ENCODE data around the gene PRELID3B.

Gene PRELID3B

DNA sequence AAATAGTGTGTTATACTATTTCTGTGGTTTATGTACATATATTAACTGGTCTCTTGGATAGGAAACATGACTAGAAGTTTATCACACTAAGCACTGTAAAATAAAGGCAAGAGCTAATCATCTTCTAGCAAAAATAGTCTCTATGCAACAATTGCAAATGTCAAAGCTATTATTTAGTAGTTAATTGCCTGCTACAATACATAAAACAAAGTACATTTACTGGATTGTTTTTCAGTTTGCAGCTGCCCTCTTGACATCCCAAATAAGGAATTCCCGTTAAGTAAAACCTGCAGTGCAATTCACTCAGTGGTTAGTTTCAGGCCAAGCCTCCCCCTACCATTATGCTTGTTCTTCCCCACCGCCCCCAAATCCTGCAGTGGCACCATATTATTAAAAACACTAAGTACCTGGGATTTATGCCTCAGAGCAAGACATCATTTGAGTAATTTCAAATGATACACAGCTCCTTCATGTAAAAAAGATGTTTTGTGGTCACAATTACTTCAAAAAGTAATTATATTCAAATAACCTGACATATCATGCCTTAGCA lies 8.9 kb downstream of the PRELID3B start:
- no peak overlapping the region for H3K27ac ChIP-seq (ENCODE audit: low read depth, low read length)
- H4K8ac ChIP-seq (ENCODE audit: low read depth, low read length): no peak overlapping the region
- H3K36me3 ChIP-seq (ENCODE audit: control insufficient read depth, insufficient read depth, low read length): peaks cover 6% of the 10 kb centered on the region
- H2BK5ac ChIP-seq (ENCODE audit: low read length): no peak overlapping the region
- no peak overlapping the region for H2BK15ac ChIP-seq (replicated peaks; ENCODE audit: low read depth)
- H3K4ac ChIP-seq (ENCODE audit: low read depth, low read length): no peak overlapping the region
- H3K18ac ChIP-seq (ENCODE audit: low read length): no peak overlapping the region
- no peak overlapping the region for H2BK120ac ChIP-seq (ENCODE audit: low read depth, low read length)
- WGBS (ENCODE audit: extremely low coverage, insufficient coverage, low lambda C conversion rate): no CpG with 5 or more reads among the region's 2 CpGs
- no peak overlapping the region for H3K56ac ChIP-seq (ENCODE audit: low read length)
- H3K4me2 ChIP-seq (ENCODE audit: low read length): no peak overlapping the region
- H3K27me3 ChIP-seq (ENCODE audit: insufficient read depth, low read length, poor library complexity): no peaks in the 10 kb centered on the region
- no peak overlapping the region for H3K9ac ChIP-seq (ENCODE audit: low read length)
- H3K4me3 ChIP-seq (ENCODE audit: low read length): no peak overlapping the region
- no peak overlapping the region for H2AK5ac ChIP-seq (ENCODE audit: low read length)
- peaks cover 13% of the 10 kb centered on the region for H3K79me2 ChIP-seq (ENCODE audit: control insufficient read depth, insufficient read depth, low read length)
- peaks cover 3% of the 10 kb centered on the region for H3K4me1 ChIP-seq (ENCODE audit: control insufficient read depth, low read depth, low read length)
- peaks cover 10% of the 10 kb centered on the region for H3K79me1 ChIP-seq (ENCODE audit: low read length)
- DNase-seq: no peak
- H3K23ac ChIP-seq (ENCODE audit: low read length): no peak overlapping the region
- H4K5ac ChIP-seq (ENCODE audit: low read length): no peak overlapping the region

DNA sequence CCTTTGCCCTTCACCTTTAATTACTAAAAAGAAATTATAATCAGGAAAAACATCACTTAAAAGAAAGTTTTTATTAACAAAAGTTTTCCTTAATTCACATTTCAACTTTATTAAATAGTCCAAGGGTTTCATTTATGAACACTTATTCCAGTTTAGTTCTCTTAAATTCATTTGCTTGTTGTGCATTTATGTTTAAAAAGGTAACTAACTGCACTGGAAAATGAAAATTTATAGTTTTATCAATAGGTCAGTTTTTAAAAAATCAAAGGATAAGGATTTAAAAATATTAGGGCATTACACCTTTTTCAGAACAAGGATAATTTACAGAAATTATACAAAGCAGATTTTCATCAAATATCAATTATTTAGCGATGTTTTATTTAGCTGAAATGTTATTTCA lies 9.5 kb downstream of the PRELID3B start:
- Histone ChIP-seq H3K27ac (ENCODE audit: low read depth, low read length) (no peak overlapping the region), H3K79me2 (ENCODE audit: control insufficient read depth, insufficient read depth, low read length) (peaks cover 13% of the 10 kb centered on the region), H2BK15ac (replicated peaks; ENCODE audit: low read depth) (no peak overlapping the region), H3K79me1 (ENCODE audit: low read length) (peaks cover 10% of the 10 kb centered on the region), H2AK5ac (ENCODE audit: low read length) (no peak overlapping the region), H3K4me1 (ENCODE audit: control insufficient read depth, low read depth, low read length) (peaks cover 3% of the 10 kb centered on the region), H4K5ac (ENCODE audit: low read length) (no peak overlapping the region), H3K18ac (ENCODE audit: low read length) (no peak overlapping the region), H3K4me2 (ENCODE audit: low read length) (no peak overlapping the region), H4K8ac (ENCODE audit: low read depth, low read length) (no peak overlapping the region), H3K36me3 (ENCODE audit: control insufficient read depth, insufficient read depth, low read length) (peaks cover 6% of the 10 kb centered on the region), H3K4me3 (ENCODE audit: low read length) (no peak overlapping the region), H3K23ac (ENCODE audit: low read length) (no peak overlapping the region), H2BK5ac (ENCODE audit: low read length) (no peak overlapping the region), H3K4ac (ENCODE audit: low read depth, low read length) (no peak overlapping the region), H3K27me3 (ENCODE audit: insufficient read depth, low read length, poor library complexity) (no peaks in the 10 kb centered on the region), H3K9ac (ENCODE audit: low read length) (no peak overlapping the region), H2BK120ac (ENCODE audit: low read depth, low read length) (no peak overlapping the region), H3K56ac (ENCODE audit: low read length) (no peak overlapping the region)
- no peak for DNase-seq
- no CpG with 5 or more reads among the region's 1 CpG for WGBS (ENCODE audit: extremely low coverage, insufficient coverage, low lambda C conversion rate)

DNA sequence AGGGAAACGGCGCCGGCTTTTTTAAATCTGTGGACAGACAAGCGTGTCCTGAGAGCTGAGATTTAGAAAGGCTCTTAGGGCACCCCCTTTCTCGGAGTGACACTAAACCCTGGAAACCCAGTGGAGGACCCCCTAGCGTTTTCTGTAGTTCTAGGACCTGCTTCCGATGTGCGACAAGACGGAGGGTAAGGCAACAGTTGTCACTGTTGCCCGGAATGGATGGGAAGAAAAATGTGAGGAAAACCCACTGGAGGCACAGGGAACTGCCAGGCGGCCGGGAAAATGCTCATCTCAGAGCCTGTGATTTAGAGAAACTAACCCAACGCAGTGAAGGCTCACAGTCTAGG lies 9.9 kb downstream of the PRELID3B start:
- H2BK120ac ChIP-seq (ENCODE audit: low read depth, low read length): no peak overlapping the region
- no peak overlapping the region for H2BK15ac ChIP-seq (replicated peaks; ENCODE audit: low read depth)
- H3K56ac ChIP-seq (ENCODE audit: low read length): peak overlapping the region; percentile 34
- H3K4me2 ChIP-seq (ENCODE audit: low read length): peak overlapping the region; percentile 34
- DNase-seq: peak; percentile 83
- no CpG with 5 or more reads among the region's 13 CpGs for WGBS (ENCODE audit: extremely low coverage, insufficient coverage, low lambda C conversion rate)
- H4K8ac ChIP-seq (ENCODE audit: low read depth, low read length): peak overlapping the region; percentile 82
- no peak overlapping the region for H4K5ac ChIP-seq (ENCODE audit: low read length)
- H3K4me1 ChIP-seq (ENCODE audit: control insufficient read depth, low read depth, low read length): peaks cover 3% of the 10 kb centered on the region
- H3K4me3 ChIP-seq (ENCODE audit: low read length): peak overlapping the region; percentile 21
- H2AK5ac ChIP-seq (ENCODE audit: low read length): no peak overlapping the region
- H3K23ac ChIP-seq (ENCODE audit: low read length): no peak overlapping the region
- H3K27me3 ChIP-seq (ENCODE audit: insufficient read depth, low read length, poor library complexity): no peaks in the 10 kb centered on the region
- no peak overlapping the region for H2BK5ac ChIP-seq (ENCODE audit: low read length)
- H3K27ac ChIP-seq (ENCODE audit: low read depth, low read length): no peak overlapping the region
- H3K4ac ChIP-seq (ENCODE audit: low read depth, low read length): no peak overlapping the region
- H3K36me3 ChIP-seq (ENCODE audit: control insufficient read depth, insufficient read depth, low read length): peaks cover 6% of the 10 kb centered on the region
- peaks cover 11% of the 10 kb centered on the region for H3K79me2 ChIP-seq (ENCODE audit: control insufficient read depth, insufficient read depth, low read length)
- H3K18ac ChIP-seq (ENCODE audit: low read length): peak overlapping the region; percentile 71
- H3K9ac ChIP-seq (ENCODE audit: low read length): peak overlapping the region; percentile 63
- H3K79me1 ChIP-seq (ENCODE audit: low read length): peaks cover 10% of the 10 kb centered on the region

DNA sequence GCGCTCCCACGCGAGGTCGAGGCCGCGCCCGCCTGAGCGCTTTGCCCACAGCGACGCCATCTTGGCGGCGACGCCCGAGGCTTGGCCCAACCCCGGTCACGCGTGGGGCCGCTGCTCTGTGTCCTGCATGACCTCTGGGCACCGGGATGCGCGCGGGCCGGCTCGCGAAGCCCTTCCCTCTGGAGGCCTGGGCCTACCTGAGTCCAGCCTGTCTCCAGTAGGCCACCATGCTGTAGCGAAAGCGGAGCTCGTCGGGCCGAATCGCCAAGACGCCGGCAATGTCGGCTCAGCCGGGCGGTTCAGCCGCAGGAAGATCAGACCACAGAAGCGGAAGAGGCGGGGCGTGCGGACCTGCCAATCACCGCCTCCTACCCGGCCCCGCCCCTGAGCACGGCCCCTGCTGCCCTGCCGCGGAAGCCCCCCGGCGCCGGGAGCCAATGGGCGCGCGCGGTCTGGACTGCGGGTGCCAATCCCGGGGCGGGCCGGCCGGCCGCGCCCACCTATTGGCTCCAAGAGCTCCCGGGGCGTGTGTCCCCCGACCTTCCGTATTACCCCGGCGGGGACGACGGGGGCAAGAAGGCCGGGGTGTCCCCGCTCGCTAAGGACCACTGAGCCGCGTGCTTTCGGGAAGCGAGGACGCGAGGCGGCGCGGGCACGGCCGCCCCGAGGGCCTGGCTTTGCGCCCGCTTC lies 10.4 kb downstream of the PRELID3B start, which contains the start of gene ATP5F1E:
TSS of gene ATP5F1E (minus strand) at position 313 of the 690 bp plus-strand sequence. CDS start at position 229, 84 bp downstream.
- Histone ChIP-seq H3K27me3 (ENCODE audit: insufficient read depth, low read length, poor library complexity) (no peaks in the 10 kb centered on the region), H3K79me2 (ENCODE audit: control insufficient read depth, insufficient read depth, low read length) (peaks cover 12% of the 10 kb centered on the region), H2BK120ac (ENCODE audit: low read depth, low read length) (no peak within 1 kb of the TSS), H4K5ac (ENCODE audit: low read length) (no peak within 1 kb of the TSS), H3K4me3 (ENCODE audit: low read length) (peak within 1 kb of the TSS; percentile 85), H3K23ac (ENCODE audit: low read length) (peak within 1 kb of the TSS; percentile 95), H3K27ac (ENCODE audit: low read depth, low read length) (no peak within 1 kb of the TSS), H3K9ac (ENCODE audit: low read length) (peak within 1 kb of the TSS; percentile 95), H3K79me1 (ENCODE audit: low read length) (peaks cover 13% of the 10 kb centered on the region), H3K4ac (ENCODE audit: low read depth, low read length) (peak within 1 kb of the TSS; percentile 44), H2BK15ac (replicated peaks; ENCODE audit: low read depth) (no peak within 1 kb of the TSS), H3K36me3 (ENCODE audit: control insufficient read depth, insufficient read depth, low read length) (peaks cover 4% of the 10 kb centered on the region), H3K4me2 (ENCODE audit: low read length) (peak within 1 kb of the TSS; percentile 90), H4K8ac (ENCODE audit: low read depth, low read length) (peak within 1 kb of the TSS; percentile 82), H2AK5ac (ENCODE audit: low read length) (no peak within 1 kb of the TSS), H3K18ac (ENCODE audit: low read length) (peak within 1 kb of the TSS; percentile 71), H3K4me1 (ENCODE audit: control insufficient read depth, low read depth, low read length) (peaks cover 3% of the 10 kb centered on the region), H2BK5ac (ENCODE audit: low read length) (peak within 1 kb of the TSS; percentile 55), H3K56ac (ENCODE audit: low read length) (peak within 1 kb of the TSS; percentile 98)
- no CpG with 5 or more reads among the region's 86 CpGs for WGBS (ENCODE audit: extremely low coverage, insufficient coverage, low lambda C conversion rate)
- peak; percentile 97 for DNase-seq

DNA sequence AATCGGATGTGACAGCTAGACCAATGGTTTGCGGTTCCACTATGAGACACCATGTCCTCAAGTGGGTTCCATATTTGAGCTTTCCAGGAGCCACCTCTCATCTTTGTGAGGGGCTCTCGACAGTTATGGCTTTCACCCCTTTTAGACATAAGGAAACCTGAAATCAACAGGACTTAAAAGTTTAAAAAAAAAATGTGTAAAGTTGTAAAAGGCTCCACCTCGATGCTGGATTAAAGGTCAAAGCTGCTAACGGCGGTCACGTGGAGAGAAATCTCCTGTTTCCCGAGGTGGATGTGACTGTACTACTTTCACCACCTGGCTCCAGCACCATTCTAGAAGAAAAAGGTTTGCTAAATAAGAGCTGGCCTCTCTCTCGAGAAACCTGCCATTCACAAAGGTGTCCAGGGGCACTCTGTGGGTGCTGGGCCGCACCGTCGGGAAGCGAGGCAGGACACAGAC lies 11.0 kb downstream of the PRELID3B start:
- peak overlapping the region; percentile 90 for H3K4me2 ChIP-seq (ENCODE audit: low read length)
- peak overlapping the region; percentile 44 for H3K4ac ChIP-seq (ENCODE audit: low read depth, low read length)
- H2BK15ac ChIP-seq (replicated peaks; ENCODE audit: low read depth): no peak overlapping the region
- H3K56ac ChIP-seq (ENCODE audit: low read length): peak overlapping the region; percentile 98
- H2BK120ac ChIP-seq (ENCODE audit: low read depth, low read length): no peak overlapping the region
- no CpG with 5 or more reads among the region's 13 CpGs for WGBS (ENCODE audit: extremely low coverage, insufficient coverage, low lambda C conversion rate)
- H3K4me3 ChIP-seq (ENCODE audit: low read length): peak overlapping the region; percentile 85
- no peaks in the 10 kb centered on the region for H3K27me3 ChIP-seq (ENCODE audit: insufficient read depth, low read length, poor library complexity)
- H3K79me2 ChIP-seq (ENCODE audit: control insufficient read depth, insufficient read depth, low read length): peaks cover 12% of the 10 kb centered on the region
- peaks cover 3% of the 10 kb centered on the region for H3K4me1 ChIP-seq (ENCODE audit: control insufficient read depth, low read depth, low read length)
- peak overlapping the region; percentile 95 for H3K23ac ChIP-seq (ENCODE audit: low read length)
- peak overlapping the region; percentile 55 for H2BK5ac ChIP-seq (ENCODE audit: low read length)
- H2AK5ac ChIP-seq (ENCODE audit: low read length): no peak overlapping the region
- peak overlapping the region; percentile 95 for H3K9ac ChIP-seq (ENCODE audit: low read length)
- peak overlapping the region; percentile 46 for H3K18ac ChIP-seq (ENCODE audit: low read length)
- no peak for DNase-seq
- no peak overlapping the region for H4K8ac ChIP-seq (ENCODE audit: low read depth, low read length)
- H3K36me3 ChIP-seq (ENCODE audit: control insufficient read depth, insufficient read depth, low read length): peaks cover 4% of the 10 kb centered on the region
- H3K27ac ChIP-seq (ENCODE audit: low read depth, low read length): no peak overlapping the region
- H4K5ac ChIP-seq (ENCODE audit: low read length): no peak overlapping the region
- peaks cover 13% of the 10 kb centered on the region for H3K79me1 ChIP-seq (ENCODE audit: low read length)

Measured in mesendoderm (in vitro differentiated cells).